ENCODE results near the gene LOXHD1.

- no peak for TF ChIP-seq CTCF (IDR thresholded peaks at IDR 0.05)
- no peak for TF ChIP-seq POLR2A (IDR thresholded peaks at IDR 0.05)
- no peak for TF ChIP-seq EP300 (IDR thresholded peaks at IDR 0.05)
Measured at GRCh38 chr18:46458472-46458871, 198.5 kb downstream of the LOXHD1 start.
